Pancreas (tissue), 10 donors: ENCODE measurements around the gene STEAP4. TPM values are rescaled to one million over a fixed set of nuclear protein-coding genes. Genes with fewer than 3 reads are reported as not detected.
"Not testable (repeated sequence)": the region's sequence is repeated elsewhere in the genome, so short reads cannot be mapped to it uniquely, and the experiment has no call there.

Experiments
- ATAC-seq, 4 donors: fragments of 200-7000 bp; cut with Tn5 transposase; one replicate each; pipeline versions ENCODE4 v1.8.0 to v1.9.1; 2020; ENCODE audit warnings: mild to moderate bottlenecking in 4 of 4, moderate library complexity in 4 of 4
- DNase-seq, 6 donors: peaks; one replicate each; pipeline ENCODE4 v3.0.0-alpha.2; 2020
- FAIRE-seq: peaks from 2 replicates; lab custom pipeline; 2012; peaks lifted over from hg19 to GRCh38; lab: Jason Lieb, UNC
- H3K27ac ChIP-seq, 4 donors: fragments of 200-600 bp; sonication (generic); 1 replicate in 3 of 4; 2 replicates in 1 of 4; pipeline versions ENCODE4 v1.5.0 to v1.8.0; 2020
- H3K27me3 ChIP-seq, 4 donors: fragments of 200-600 bp; one replicate each; pipeline ENCODE4 v1.8.0; 2021
- H3K36me3 ChIP-seq, 3 donors: fragments of 200-600 bp; sonication (generic) in 1 of 3; one replicate each; pipeline versions ENCODE4 v1.5.0 to v1.8.0; 2020 to 2021
- H3K4me1 ChIP-seq, 3 donors: fragments of 200-600 bp; one replicate each; pipeline ENCODE4 v1.8.0; 2021
- H3K4me3 ChIP-seq, 4 donors: fragments of 200-600 bp; sonication (generic) in 2 of 4; one replicate each; pipeline versions ENCODE4 v1.5.0 to v1.8.0; 2020 to 2021
- H3K9me3 ChIP-seq, 4 donors: fragments of 200-600 bp; one replicate each; pipeline ENCODE4 v1.8.0; 2021
- CTCF ChIP-seq, 4 donors: fragments of 200-600 bp; sonication (generic) in 3 of 4; IDR thresholded peaks; one replicate each; pipeline versions ENCODE4 v1.5.0 to v1.8.0; 2021; ENCODE audit warnings: antibody characterized with exemption in 4 of 4
- WGBS, 2 donors: extraction: QIAGEN DNeasy Blood & Tissue Kit; methylation state at CpG; one replicate each; pipeline ENCODE4 v1.1.7; 2013; 5-methylcytosine and 5-hydroxymethylcytosine counted together
- intact Hi-C, 3 donors: fragments of 100-400 bp; cut with DNase I; formaldehyde crosslinking; loops; one replicate each; pipeline versions ENCODE4 v1.11.1 to v1.14.2; 2022
- polyA plus RNA-seq, 2 donors: library from polyadenylated mRNA; stranded (reverse); fragments of 200-250 nt; gene quantifications; one replicate each; pipeline ENCODE4 v1.2.3, GENCODE V29; 2013
- total RNA-seq, 6 donors: library from RNA; stranded (reverse); fragmentation: NEBNext Ultra II Directional in 4 of 6; extraction: Animal tissue kit (Norgen Biotek cat#: 25700) in 4 of 6; gene quantifications; one replicate each; pipeline versions ENCODE4 v1.2.1 to v1.2.4, GENCODE V29; 2021 to 2023
- donor health status: healthy with polysubstance abuse.
- donor health status: DM: no; HTN: no; CAD: no; lungs with moderate emphysema.
- donor health status: DM: no; HTN: no; CAD: no.
- donor health status: control.
- donor health status: control.
- donor health status: Bipolar disorder and iron deficiency.
- donor health status: DM: yes; HTN: yes; CAD: no.
- donor health status: DM: no; HTN: no; CAD: no.
- donor health status: DM: no; HTN: no; CAD: no.
- donor health status: DM: yes; HTN: yes; CAD: no.

The STEAP4 gene
- total and polyA plus RNA-seq, 8 donors = 3.2 to 15.0 (median 7.2) TPM

- Histone ChIP-seq H3K36me3 (no peaks in the 10 kb centered on the region), H3K9me3 (no peaks in the 10 kb centered on the region), H3K4me1 (no peaks in the 10 kb centered on the region), H3K4me3 (no peak overlapping the region), H3K27me3 (no peaks in the 10 kb centered on the region), H3K27ac (no peak overlapping the region)
- TF ChIP-seq CTCF (IDR thresholded peaks at IDR 0.05) = no peak
- 85 to 90% methylated on average over 3 of the region's 3 CpGs for WGBS, 2 donors
- intact Hi-C loops = no loop called here
- DNase-seq (no peak), ATAC-seq (no peak), FAIRE-seq (no peak)
Observed at GRCh38 chr7:88269586-88269985, 37.1 kb downstream of the STEAP4 start.

DNA sequence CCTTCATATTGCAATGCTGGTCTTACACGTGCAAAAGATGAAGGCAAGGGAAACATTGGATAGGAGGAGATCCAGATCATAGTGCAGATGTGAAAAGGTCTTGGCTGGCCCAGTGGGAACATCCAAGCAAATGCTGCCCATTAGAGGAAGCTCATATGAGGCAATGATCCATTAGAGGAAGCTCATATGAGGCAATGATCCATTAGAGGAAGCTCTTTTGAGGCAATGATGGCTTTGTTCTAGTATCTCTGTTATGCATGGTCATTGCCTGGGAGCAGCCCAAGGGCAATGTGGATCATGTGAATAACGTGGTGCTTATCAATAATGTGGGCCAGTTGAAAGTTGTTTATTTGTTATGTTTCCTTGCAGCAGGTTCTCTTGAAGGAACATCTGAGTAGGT lies 37.8 kb downstream of the STEAP4 start:
- Histone ChIP-seq H3K4me3 (no peak overlapping the region), H3K27ac (no peak overlapping the region), H3K36me3 (no peaks in the 10 kb centered on the region), H3K4me1 (no peaks in the 10 kb centered on the region), H3K9me3 (no peaks in the 10 kb centered on the region), H3K27me3 (no peaks in the 10 kb centered on the region)
- ATAC-seq (peak in 2 of 4 donors; percentile 41 to 42), FAIRE-seq (no peak), DNase-seq (no peak)
- intact Hi-C loops = no loop called here
- 31 to 37% methylated on average over 2 of the region's 2 CpGs for WGBS, 2 donors
- TF ChIP-seq CTCF (IDR thresholded peaks at IDR 0.05) = no peak

- H3K36me3 ChIP-seq = no peaks in the 10 kb centered on the region
- H3K4me3 ChIP-seq = no peak overlapping the region
- no peaks in the 10 kb centered on the region for H3K4me1 ChIP-seq
- no peaks in the 10 kb centered on the region for H3K9me3 ChIP-seq
- FAIRE-seq (no peak), ATAC-seq (no peak), DNase-seq (no peak)
- H3K27ac ChIP-seq = no peak overlapping the region
- no peaks in the 10 kb centered on the region for H3K27me3 ChIP-seq
- WGBS, 2 donors = 65 to 83% methylated on average over 2 of the region's 2 CpGs
- TF ChIP-seq CTCF (IDR thresholded peaks at IDR 0.05) = no peak
- intact Hi-C loops = no loop called here
Observed at GRCh38 chr7:88268051-88268450, 38.6 kb downstream of the STEAP4 start.

- H3K9me3 ChIP-seq = no peaks in the 10 kb centered on the region
- H3K27ac ChIP-seq = no peak overlapping the region
- H3K36me3 ChIP-seq = no peaks in the 10 kb centered on the region
- H3K4me1 ChIP-seq = no peaks in the 10 kb centered on the region
- 93 to 96% methylated on average over 4 of the region's 4 CpGs for WGBS, 2 donors
- intact Hi-C loops = no loop called here
- no peaks in the 10 kb centered on the region for H3K27me3 ChIP-seq
- DNase-seq (no peak), ATAC-seq (no peak), FAIRE-seq (no peak)
- no peak overlapping the region for H3K4me3 ChIP-seq
- TF ChIP-seq CTCF (IDR thresholded peaks at IDR 0.05) = no peak
Observed at GRCh38 chr7:88267421-88267820, 39.3 kb downstream of the STEAP4 start.

DNA sequence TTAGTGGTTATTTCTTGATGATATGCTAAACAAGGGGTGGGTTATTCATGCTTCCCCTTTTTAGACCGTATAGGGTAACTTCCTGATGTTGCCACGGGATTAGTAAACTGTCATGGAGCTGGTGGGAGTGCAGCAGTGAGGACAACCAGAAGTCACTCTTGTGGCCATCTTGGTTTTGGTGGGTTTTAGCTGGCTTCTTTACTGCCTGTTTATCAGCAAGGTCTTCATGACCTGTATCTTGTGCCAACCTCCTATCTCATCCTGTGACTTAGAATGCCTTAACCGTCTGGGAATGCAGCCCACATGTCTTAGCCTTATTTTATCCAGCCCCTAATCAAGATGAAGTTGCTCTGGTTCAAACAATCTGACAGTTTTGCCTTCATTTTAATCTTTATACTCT lies 41.7 kb downstream of the STEAP4 start:
- H3K27ac ChIP-seq, H3K36me3 ChIP-seq, H3K9me3 ChIP-seq, FAIRE-seq, DNase-seq, ATAC-seq, H3K4me3 ChIP-seq, intact Hi-C loops, H3K4me1 ChIP-seq, H3K27me3 ChIP-seq: not testable (repeated sequence)
- WGBS, 2 donors = 60 to 79% methylated on average over 3 of the region's 3 CpGs
